Measurements from ENCODE around the gene S1PR4. TPM values are rescaled to one million over a fixed set of nuclear protein-coding genes. Genes with fewer than 3 reads are reported as not detected.
"Not testable (repeated sequence)": the region's sequence is repeated elsewhere in the genome, so short reads cannot be mapped to it uniquely, and the experiment has no call there.

The S1PR4 gene
- total RNA-seq, 1 donor, result not detected

DNA sequence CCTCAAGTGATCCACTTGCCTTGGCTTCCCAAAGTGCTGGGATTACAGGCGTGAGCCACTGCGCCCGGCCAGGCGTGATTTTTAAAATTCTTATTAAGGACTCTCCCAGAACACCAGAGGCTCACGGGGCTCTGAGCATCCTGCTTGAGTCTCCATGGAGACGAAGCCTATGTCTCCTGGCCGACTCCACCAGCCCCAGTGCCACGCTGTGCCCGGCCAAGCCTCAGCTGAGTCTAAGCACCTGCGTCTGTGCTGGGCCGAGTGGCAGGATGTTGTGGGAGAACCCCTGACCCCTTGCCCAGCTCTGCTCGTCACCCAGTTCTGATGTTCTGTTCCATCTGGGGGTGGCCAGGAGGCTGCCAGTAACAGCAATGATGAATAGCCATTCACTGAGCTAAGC, 42.0 kb downstream of the S1PR4 start:
- Histone ChIP-seq H4K20me1 (ENCODE audit: insufficient read depth, low read length) (no peaks in the 10 kb centered on the region), H3K9me3 (ENCODE audit: low read depth, low read length) (no peaks in the 10 kb centered on the region), H3K4me3 (ENCODE audit: insufficient read depth, low read length) (no peak overlapping the region), H2AFZ (ENCODE audit: low read length) (no peak overlapping the region), H3K27ac (ENCODE audit: low read depth, low read length) (no peak overlapping the region), H3K4me2 (ENCODE audit: insufficient read depth, low read length) (no peak overlapping the region), H3K79me2 (ENCODE audit: insufficient read depth, low read length) (no peaks in the 10 kb centered on the region), H3K4me1 (ENCODE audit: insufficient read depth, low read length) (no peaks in the 10 kb centered on the region), H3K27me3 (ENCODE audit: insufficient read depth, low read length) (peaks cover 2% of the 10 kb centered on the region), H3K36me3 (ENCODE audit: insufficient read depth, low read length) (no peaks in the 10 kb centered on the region)
- TF ChIP-seq, protein P1, sequence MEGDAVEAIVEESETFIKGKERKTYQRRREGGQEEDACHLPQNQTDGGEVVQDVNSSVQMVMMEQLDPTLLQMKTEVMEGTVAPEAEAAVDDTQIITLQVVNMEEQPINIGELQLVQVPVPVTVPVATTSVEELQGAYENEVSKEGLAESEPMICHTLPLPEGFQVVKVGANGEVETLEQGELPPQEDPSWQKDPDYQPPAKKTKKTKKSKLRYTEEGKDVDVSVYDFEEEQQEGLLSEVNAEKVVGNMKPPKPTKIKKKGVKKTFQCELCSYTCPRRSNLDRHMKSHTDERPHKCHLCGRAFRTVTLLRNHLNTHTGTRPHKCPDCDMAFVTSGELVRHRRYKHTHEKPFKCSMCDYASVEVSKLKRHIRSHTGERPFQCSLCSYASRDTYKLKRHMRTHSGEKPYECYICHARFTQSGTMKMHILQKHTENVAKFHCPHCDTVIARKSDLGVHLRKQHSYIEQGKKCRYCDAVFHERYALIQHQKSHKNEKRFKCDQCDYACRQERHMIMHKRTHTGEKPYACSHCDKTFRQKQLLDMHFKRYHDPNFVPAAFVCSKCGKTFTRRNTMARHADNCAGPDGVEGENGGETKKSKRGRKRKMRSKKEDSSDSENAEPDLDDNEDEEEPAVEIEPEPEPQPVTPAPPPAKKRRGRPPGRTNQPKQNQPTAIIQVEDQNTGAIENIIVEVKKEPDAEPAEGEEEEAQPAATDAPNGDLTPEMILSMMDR (IDR thresholded peaks at IDR 0.05; ENCODE audit: extremely low read depth, low read depth, low read length), result no peak
- DNase-seq (ENCODE audit: insufficient read length, low spot score, missing footprints), result no peak

DNA sequence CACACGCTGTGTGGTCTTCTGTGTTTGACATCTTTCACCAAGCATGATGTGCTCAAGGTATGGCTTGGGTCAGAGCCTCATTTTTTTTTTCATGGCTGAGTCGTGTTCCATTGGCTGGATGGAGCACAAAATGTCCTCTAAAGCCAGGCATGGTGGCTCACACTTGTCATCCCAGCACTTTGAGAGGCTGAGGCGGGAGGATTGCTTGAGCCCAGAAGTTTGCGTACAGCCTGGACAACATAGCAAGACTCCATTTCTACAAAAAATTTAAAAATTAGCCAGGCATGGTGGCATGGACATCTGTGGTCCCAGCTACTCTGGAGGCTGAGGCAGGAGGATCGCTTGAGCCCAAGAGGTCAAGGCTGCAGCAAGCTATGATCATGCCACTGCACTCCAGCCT, 43.0 kb downstream of the S1PR4 start:
- H3K27me3 ChIP-seq (ENCODE audit: insufficient read depth, low read length), result peaks cover 10% of the 10 kb centered on the region
- not testable (repeated sequence) for H3K4me2 ChIP-seq (ENCODE audit: insufficient read depth, low read length); H4K20me1 ChIP-seq (ENCODE audit: insufficient read depth, low read length); H3K4me3 ChIP-seq (ENCODE audit: insufficient read depth, low read length); H3K79me2 ChIP-seq (ENCODE audit: insufficient read depth, low read length); H2AFZ ChIP-seq (ENCODE audit: low read length); H3K36me3 ChIP-seq (ENCODE audit: insufficient read depth, low read length); H3K9me3 ChIP-seq (ENCODE audit: low read depth, low read length); H3K4me1 ChIP-seq (ENCODE audit: insufficient read depth, low read length); H3K27ac ChIP-seq (ENCODE audit: low read depth, low read length); DNase-seq (ENCODE audit: insufficient read length, low spot score, missing footprints)

DNA sequence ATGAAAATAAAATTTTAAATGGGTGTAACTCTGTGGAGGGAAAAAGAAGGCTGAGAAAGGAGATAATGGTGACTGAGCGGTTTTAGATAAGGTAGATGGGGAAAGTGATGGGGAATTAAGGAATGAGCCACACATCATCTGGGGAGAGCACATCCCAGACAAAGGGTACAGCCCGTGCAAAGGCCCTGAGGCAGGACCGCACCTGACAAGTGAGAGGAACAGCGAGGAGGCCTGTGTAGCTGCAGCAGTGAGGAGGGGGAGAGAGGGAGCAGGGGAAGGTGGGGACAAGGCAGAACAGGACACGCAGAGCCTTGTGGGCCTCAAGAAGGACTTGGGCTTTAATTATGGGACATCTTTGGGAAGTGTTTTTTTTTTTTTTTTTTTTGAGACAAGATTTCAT, 44.1 kb downstream of the S1PR4 start:
- Histone ChIP-seq H3K27ac (ENCODE audit: low read depth, low read length) (no peak overlapping the region), H3K4me3 (ENCODE audit: insufficient read depth, low read length) (no peak overlapping the region), H3K79me2 (ENCODE audit: insufficient read depth, low read length) (no peaks in the 10 kb centered on the region), H3K4me2 (ENCODE audit: insufficient read depth, low read length) (no peak overlapping the region), H3K36me3 (ENCODE audit: insufficient read depth, low read length) (no peaks in the 10 kb centered on the region), H2AFZ (ENCODE audit: low read length) (no peak overlapping the region), H3K4me1 (ENCODE audit: insufficient read depth, low read length) (no peaks in the 10 kb centered on the region), H4K20me1 (ENCODE audit: insufficient read depth, low read length) (no peaks in the 10 kb centered on the region), H3K9me3 (ENCODE audit: low read depth, low read length) (no peaks in the 10 kb centered on the region), H3K27me3 (ENCODE audit: insufficient read depth, low read length) (peaks cover 20% of the 10 kb centered on the region)
- TF ChIP-seq, protein P1 (IDR thresholded peaks at IDR 0.05; ENCODE audit: extremely low read depth, low read depth, low read length), result no peak
- DNase-seq (ENCODE audit: insufficient read length, low spot score, missing footprints), result no peak

DNA sequence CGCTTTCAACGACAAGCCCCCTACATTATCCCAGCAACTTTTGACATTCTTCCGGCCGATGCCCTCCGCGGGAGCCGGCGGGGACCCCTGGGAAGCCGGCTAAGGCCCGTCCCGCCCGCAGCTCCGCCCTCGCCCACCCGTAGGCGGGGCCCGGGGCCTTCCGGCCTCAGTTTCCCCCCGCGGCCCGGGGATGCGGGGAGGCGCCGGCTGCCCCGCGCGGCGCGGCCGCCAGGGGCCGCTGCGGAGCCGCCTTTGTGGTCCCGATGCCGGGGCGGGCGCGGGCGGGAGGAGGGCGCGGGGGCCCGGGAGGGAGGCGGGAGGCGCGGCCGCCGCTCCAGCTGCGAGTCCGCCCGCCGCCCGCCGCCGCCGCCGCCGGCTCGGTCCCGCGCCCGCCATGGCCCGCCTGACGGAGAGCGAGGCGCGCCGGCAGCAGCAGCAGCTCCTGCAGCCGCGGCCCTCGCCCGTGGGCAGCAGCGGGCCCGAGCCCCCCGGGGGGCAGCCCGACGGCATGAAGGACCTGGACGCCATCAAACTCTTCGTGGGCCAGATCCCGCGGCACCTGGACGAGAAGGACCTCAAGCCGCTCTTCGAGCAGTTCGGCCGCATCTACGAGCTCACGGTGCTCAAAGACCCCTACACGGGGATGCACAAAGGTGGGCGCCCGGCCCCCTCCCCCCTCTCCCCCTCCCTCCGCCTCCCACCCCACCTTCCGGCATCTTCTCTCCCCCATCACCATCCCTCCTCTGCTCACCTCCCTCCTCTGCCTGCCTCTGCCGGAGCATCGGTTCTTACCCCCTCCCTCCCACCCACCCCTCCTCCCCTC, 46.0 kb downstream of the S1PR4 start, which contains the start of gene CELF5:
CELF5 (plus strand) TSS at position 316 of the 823 bp plus-strand sequence; CDS start at position 395, 79 bp downstream.
- no peak within 1 kb of the TSS for H2AFZ ChIP-seq (ENCODE audit: low read length)

More for the DNA sequence above, 46.0 kb downstream of the S1PR4 start, which contains the start of gene CELF5:
- no peaks in the 10 kb centered on the region for H3K4me1 ChIP-seq (ENCODE audit: insufficient read depth, low read length)
- H3K79me2 ChIP-seq (ENCODE audit: insufficient read depth, low read length), result no peaks in the 10 kb centered on the region
- no peaks in the 10 kb centered on the region for H3K36me3 ChIP-seq (ENCODE audit: insufficient read depth, low read length)
- TF ChIP-seq, protein P1 (IDR thresholded peaks at IDR 0.05; ENCODE audit: extremely low read depth, low read depth, low read length), result peak; percentile 9
- peaks cover 33% of the 10 kb centered on the region for H3K27me3 ChIP-seq (ENCODE audit: insufficient read depth, low read length)
- DNase-seq (ENCODE audit: insufficient read length, low spot score, missing footprints), result peak; percentile 99
- H4K20me1 ChIP-seq (ENCODE audit: insufficient read depth, low read length), result no peaks in the 10 kb centered on the region
- H3K9me3 ChIP-seq (ENCODE audit: low read depth, low read length), result no peaks in the 10 kb centered on the region
- no peak within 1 kb of the TSS for H3K27ac ChIP-seq (ENCODE audit: low read depth, low read length)
- H3K4me3 ChIP-seq (ENCODE audit: insufficient read depth, low read length), result no peak within 1 kb of the TSS
- no peak within 1 kb of the TSS for H3K4me2 ChIP-seq (ENCODE audit: insufficient read depth, low read length)
